Nephron (organoid): ENCODE data around the gene LIPC.
A peak's percentile ranks its signal among the peaks of the same experiment; 100 is the strongest.

Experiments
- H3K27ac Mint-ChIP-seq, 3 experiments: 2 replicates each; pipeline ENCODE4 v1.8.0; 2020; ENCODE audit warnings: mixed read lengths in 3 of 3, mild to moderate bottlenecking in 2 of 3, moderate library complexity in 1 of 3
- H3K27me3 Mint-ChIP-seq: 2 replicates; pipeline ENCODE4 v1.8.0; 2021; ENCODE audit warnings: low read depth, mild to moderate bottlenecking, moderate library complexity, mixed read lengths
- H3K36me3 Mint-ChIP-seq: 2 replicates; pipeline ENCODE4 v1.8.0; 2020; ENCODE audit warnings: low read depth, mixed read lengths
- H3K4me1 Mint-ChIP-seq: 2 replicates; pipeline ENCODE4 v1.8.0; 2020; ENCODE audit warnings: mixed read lengths
- H3K4me3 Mint-ChIP-seq, 3 experiments: 2 replicates each; pipeline ENCODE4 v1.8.0; 2020; ENCODE audit warnings: mild to moderate bottlenecking in 3 of 3, mixed read lengths in 3 of 3, moderate library complexity in 2 of 3
- H3K9me3 Mint-ChIP-seq: 2 replicates; pipeline ENCODE4 v1.8.0; 2020; ENCODE audit warnings: mixed read lengths
- TF ChIP-seq, protein P1 (sequence below), 3 experiments: fragments of 200-600 bp; sonication (generic); IDR thresholded peaks; one replicate each; pipeline ENCODE4 v1.5.0; 2021; ENCODE audit warnings: antibody characterized with exemption in 3 of 3; ENCODE audit not compliant: unreplicated experiment in 3 of 3

Gene LIPC

DNA sequence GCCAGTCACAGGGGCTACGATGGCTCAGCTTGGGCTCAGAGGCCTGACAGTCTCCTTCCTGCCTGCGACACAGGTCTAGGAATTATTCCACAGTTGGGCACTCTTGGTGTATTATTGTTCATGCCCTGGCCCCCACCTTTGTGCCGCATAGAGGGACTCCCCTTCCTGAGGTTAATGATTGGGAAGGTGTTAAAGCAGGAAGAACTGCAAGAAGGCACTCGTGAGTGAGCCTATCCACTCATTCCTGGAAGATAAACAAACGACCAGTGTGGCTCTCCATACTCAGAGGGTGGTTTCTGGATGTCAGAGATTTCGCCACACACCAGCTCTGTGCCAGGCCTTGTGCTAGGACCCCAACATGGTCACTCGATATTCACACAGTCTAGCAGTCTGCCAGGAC lies 12.3 kb downstream of the LIPC start:
- TF ChIP-seq, protein P1, sequence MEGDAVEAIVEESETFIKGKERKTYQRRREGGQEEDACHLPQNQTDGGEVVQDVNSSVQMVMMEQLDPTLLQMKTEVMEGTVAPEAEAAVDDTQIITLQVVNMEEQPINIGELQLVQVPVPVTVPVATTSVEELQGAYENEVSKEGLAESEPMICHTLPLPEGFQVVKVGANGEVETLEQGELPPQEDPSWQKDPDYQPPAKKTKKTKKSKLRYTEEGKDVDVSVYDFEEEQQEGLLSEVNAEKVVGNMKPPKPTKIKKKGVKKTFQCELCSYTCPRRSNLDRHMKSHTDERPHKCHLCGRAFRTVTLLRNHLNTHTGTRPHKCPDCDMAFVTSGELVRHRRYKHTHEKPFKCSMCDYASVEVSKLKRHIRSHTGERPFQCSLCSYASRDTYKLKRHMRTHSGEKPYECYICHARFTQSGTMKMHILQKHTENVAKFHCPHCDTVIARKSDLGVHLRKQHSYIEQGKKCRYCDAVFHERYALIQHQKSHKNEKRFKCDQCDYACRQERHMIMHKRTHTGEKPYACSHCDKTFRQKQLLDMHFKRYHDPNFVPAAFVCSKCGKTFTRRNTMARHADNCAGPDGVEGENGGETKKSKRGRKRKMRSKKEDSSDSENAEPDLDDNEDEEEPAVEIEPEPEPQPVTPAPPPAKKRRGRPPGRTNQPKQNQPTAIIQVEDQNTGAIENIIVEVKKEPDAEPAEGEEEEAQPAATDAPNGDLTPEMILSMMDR (IDR thresholded peaks at IDR 0.05; ENCODE audit: unreplicated experiment in 3 of 3), result no peak
- Mint-ChIP-seq H3K27ac (peak overlapping the region in 1 of 3 experiments; percentile 23), H3K4me1 (peaks cover 27% of the 10 kb centered on the region), H3K9me3 (no peaks in the 10 kb centered on the region), H3K27me3 (peaks cover 9% of the 10 kb centered on the region), H3K4me3 (no peak overlapping the region), H3K36me3 (no peaks in the 10 kb centered on the region)

DNA sequence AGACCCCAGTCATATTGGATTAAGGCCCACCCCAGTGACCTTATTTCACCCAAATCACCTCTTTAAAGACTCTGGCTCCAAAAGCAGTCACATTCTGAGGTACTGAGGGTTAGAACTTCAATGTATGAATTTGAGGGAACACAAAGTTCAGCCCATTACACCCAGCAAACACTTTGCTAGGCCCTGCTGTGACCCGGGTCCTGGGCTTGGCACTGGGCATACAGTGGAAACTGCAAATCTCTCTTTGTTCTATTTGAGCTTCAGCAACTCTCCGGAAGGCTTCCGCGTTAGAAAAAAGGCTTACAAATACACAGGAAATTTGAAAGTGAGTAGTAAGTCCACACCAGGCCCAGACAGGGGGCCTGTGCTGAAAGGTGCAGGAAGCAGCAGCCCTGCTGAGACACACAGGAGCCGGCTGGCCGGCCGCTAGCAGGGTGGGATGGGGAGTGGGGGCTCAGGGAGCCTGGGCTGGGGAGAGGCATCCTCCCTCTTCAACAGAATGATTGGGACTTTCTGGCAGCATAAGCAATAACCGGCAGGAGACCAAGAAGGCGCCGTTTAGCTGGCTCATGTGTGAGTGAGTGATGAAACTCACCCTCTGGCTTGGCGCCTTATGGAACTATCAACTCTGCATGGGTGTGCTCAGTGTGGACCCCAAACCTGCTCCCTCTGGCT lies 13.0 kb downstream of the LIPC start:
- TF ChIP-seq, protein P1 (IDR thresholded peaks at IDR 0.05; ENCODE audit: unreplicated experiment in 3 of 3), result no peak
- Mint-ChIP-seq H3K9me3 (no peaks in the 10 kb centered on the region), H3K36me3 (no peaks in the 10 kb centered on the region), H3K4me3 (no peak overlapping the region), H3K27ac (no peak overlapping the region), H3K4me1 (peaks cover 23% of the 10 kb centered on the region), H3K27me3 (peaks cover 9% of the 10 kb centered on the region)

GRCh38 chr15:58445865-58446264 lies 14.1 kb downstream of the LIPC start:
- Mint-ChIP-seq H3K4me3 (no peak overlapping the region), H3K4me1 (peaks cover 12% of the 10 kb centered on the region), H3K36me3 (no peaks in the 10 kb centered on the region), H3K27ac (no peak overlapping the region), H3K27me3 (peaks cover 9% of the 10 kb centered on the region), H3K9me3 (no peaks in the 10 kb centered on the region)
- TF ChIP-seq, protein P1 (IDR thresholded peaks at IDR 0.05; ENCODE audit: unreplicated experiment in 3 of 3), result no peak

DNA sequence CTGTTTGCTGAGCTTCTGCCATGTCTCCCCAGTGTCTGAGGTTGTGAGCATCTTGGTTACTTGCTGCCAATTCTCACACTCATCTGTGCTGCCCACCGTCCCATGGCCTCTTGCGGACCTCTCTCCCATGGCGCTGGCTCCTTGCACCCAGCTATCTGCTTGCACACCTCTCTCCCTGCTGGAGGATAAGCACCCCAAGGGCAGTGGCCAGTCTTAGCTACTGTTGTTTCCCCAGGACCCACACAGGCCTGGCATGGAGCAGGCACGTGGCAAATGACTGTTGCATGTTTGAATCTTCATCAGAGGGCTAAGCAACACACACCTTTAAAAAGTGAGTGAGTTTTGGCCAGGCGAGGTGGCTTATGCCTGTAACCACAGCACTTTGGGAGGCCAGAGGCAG lies 14.7 kb downstream of the LIPC start:
- H3K36me3 Mint-ChIP-seq, result no peaks in the 10 kb centered on the region
- no peak overlapping the region for H3K4me3 Mint-ChIP-seq
- no peaks in the 10 kb centered on the region for H3K9me3 Mint-ChIP-seq
- H3K27me3 Mint-ChIP-seq, result peaks cover 11% of the 10 kb centered on the region
- H3K27ac Mint-ChIP-seq, result peak overlapping the region in 1 of 3 experiments; percentile 34
- TF ChIP-seq, protein P1 (IDR thresholded peaks at IDR 0.05; ENCODE audit: unreplicated experiment in 3 of 3), result no peak
- peaks cover 12% of the 10 kb centered on the region for H3K4me1 Mint-ChIP-seq

DNA sequence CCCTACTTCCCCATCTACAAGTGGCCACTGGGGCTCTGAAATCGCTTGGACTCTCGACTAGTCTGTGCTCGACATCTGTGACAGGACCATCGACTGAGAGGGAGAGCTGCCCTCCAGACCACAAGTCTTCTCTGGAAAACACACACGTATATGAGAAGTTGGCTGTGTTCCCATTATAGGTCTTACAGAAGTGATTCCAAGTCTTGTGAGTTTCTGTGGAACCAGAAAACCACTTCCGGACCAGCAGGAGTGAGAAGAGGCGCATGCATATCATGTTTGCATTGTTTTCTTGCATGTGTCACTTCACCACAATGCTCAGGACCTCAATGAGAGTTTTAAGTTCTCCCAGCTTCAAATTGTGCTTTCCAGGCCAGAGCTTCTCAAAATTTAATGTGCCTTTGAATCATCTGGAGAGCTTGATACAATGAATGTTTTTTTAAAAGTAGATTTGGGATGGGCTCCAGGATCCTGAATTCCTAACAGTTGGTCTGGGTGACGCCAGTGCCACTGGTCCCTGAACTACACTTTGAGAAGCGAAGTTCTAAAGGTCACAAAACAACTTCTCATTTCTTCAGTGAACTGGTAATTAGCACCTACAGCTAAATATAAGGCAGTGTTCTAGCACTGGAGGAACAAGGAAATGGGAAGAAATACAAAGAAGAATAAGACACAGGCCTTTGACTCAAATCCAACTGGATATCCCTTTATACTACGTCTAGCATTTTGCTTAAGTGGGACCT lies 15.7 kb downstream of the LIPC start:
- no peaks in the 10 kb centered on the region for H3K36me3 Mint-ChIP-seq
- no peaks in the 10 kb centered on the region for H3K9me3 Mint-ChIP-seq
- TF ChIP-seq, protein P1 (IDR thresholded peaks at IDR 0.05; ENCODE audit: unreplicated experiment in 3 of 3), result no peak
- peaks cover 7% of the 10 kb centered on the region for H3K4me1 Mint-ChIP-seq
- peak overlapping the region in 1 of 3 experiments; percentile 16 for H3K27ac Mint-ChIP-seq
- no peak overlapping the region for H3K4me3 Mint-ChIP-seq
- peaks cover 11% of the 10 kb centered on the region for H3K27me3 Mint-ChIP-seq
